GM19395 (cell line): Measurements from ENCODE around the gene CCL8.

Experiments used
- ATAC-seq: cut with Tn5 transposase; IDR thresholded peaks from one replicate; pipeline ENCODE4 v1.9.1; 2021; ENCODE audit warnings: mild to moderate bottlenecking, moderate library complexity; ENCODE audit not compliant: unreplicated experiment

CCL8 gene

GRCh38 chr17:34319039-34319483 is at the start of gene CCL8:
CCL8 (plus strand) TSS chr17:34319435; CDS start chr17:34319502, 67 bp downstream.
- no peak for ATAC-seq

GRCh38 chr17:34269969-34270368 is 49.3 kb upstream of the CCL8 start, which contains the start of gene CCL7:
CCL7 (plus strand) TSS chr17:34270221; CDS start chr17:34270291, 70 bp downstream.
- ATAC-seq, result no peak

GRCh38 chr17:34275881-34276280 is 43.4 kb upstream of the CCL8 start:
- no peak for ATAC-seq

- ATAC-seq, result no peak
These were observed 42.4 kb upstream of the CCL8 start for GRCh38 chr17:34276826-34277225.

GRCh38 chr17:34283571-34283970 is 35.7 kb upstream of the CCL8 start:
- no peak for ATAC-seq

GRCh38 chr17:34285286-34285792 is 33.9 kb upstream of the CCL8 start, which contains the start of gene CCL11:
CCL11 (plus strand) TSS chr17:34285742; CDS start chr17:34285809, 67 bp downstream.
- no peak for ATAC-seq

GRCh38 chr17:34287875-34288274 is 31.4 kb upstream of the CCL8 start:
- no peak for ATAC-seq

- ATAC-seq, result no peak
These were observed 28.6 kb upstream of the CCL8 start for GRCh38 chr17:34290586-34290985.

GRCh38 chr17:34291721-34292348 is 27.4 kb upstream of the CCL8 start:
- no peak for ATAC-seq

- no peak for ATAC-seq
These were observed 20.2 kb upstream of the CCL8 start for GRCh38 chr17:34299027-34299426.

GRCh38 chr17:34299956-34300577 is 19.2 kb upstream of the CCL8 start:
- ATAC-seq, result no peak

GRCh38 chr17:34300652-34301370 is 18.4 kb upstream of the CCL8 start:
- ATAC-seq, result no peak

GRCh38 chr17:34301986-34302385 is 17.2 kb upstream of the CCL8 start:
- ATAC-seq, result no peak

- ATAC-seq, result no peak
These were observed 16.6 kb upstream of the CCL8 start for GRCh38 chr17:34302636-34303035.

GRCh38 chr17:34303606-34304005 is 15.6 kb upstream of the CCL8 start:
- ATAC-seq, result no peak

GRCh38 chr17:34305061-34305460 is 14.2 kb upstream of the CCL8 start:
- no peak for ATAC-seq

GRCh38 chr17:34305606-34306005 is 13.6 kb upstream of the CCL8 start:
- ATAC-seq, result no peak

- ATAC-seq, result no peak
These were observed 12.8 kb upstream of the CCL8 start for GRCh38 chr17:34306466-34306865.

GRCh38 chr17:34307110-34307509 is 12.1 kb upstream of the CCL8 start:
- no peak for ATAC-seq

GRCh38 chr17:34308371-34308770 is 10.9 kb upstream of the CCL8 start:
- no peak for ATAC-seq

- no peak for ATAC-seq
These were observed 7.9 kb upstream of the CCL8 start for GRCh38 chr17:34311291-34311690.

GRCh38 chr17:34312080-34312479 is 7.2 kb upstream of the CCL8 start:
- ATAC-seq, result no peak
